GM19438 (cell line): ENCODE data around the gene SERINC3.

Experiments
- ATAC-seq: cut with Tn5 transposase; IDR thresholded peaks from one replicate; pipeline ENCODE4 v1.9.1; 2021; ENCODE audit warnings: low read depth; ENCODE audit not compliant: unreplicated experiment

The SERINC3 gene

GRCh38 chr20:44468044-44468782 lies 53.7 kb downstream of the SERINC3 start:
- no peak for ATAC-seq

GRCh38 chr20:44467289-44467883 lies 54.5 kb downstream of the SERINC3 start:
- no peak for ATAC-seq

GRCh38 chr20:44465001-44465560 lies 56.8 kb downstream of the SERINC3 start:
- ATAC-seq: no peak

GRCh38 chr20:44464514-44464913 lies 57.4 kb downstream of the SERINC3 start:
- no peak for ATAC-seq

GRCh38 chr20:44463466-44463865 lies 58.4 kb downstream of the SERINC3 start:
- ATAC-seq: no peak

- no peak for ATAC-seq
Observed at GRCh38 chr20:44461803-44462174, 60.1 kb downstream of the SERINC3 start.

GRCh38 chr20:44461142-44461802 lies 60.6 kb downstream of the SERINC3 start:
- ATAC-seq: no peak

GRCh38 chr20:44460795-44461141 lies 61.1 kb downstream of the SERINC3 start:
- no peak for ATAC-seq

GRCh38 chr20:44459271-44459670 lies 62.6 kb downstream of the SERINC3 start:
- ATAC-seq: no peak

- ATAC-seq: no peak
Observed at GRCh38 chr20:44457016-44457415, 64.9 kb downstream of the SERINC3 start.

GRCh38 chr20:44456611-44457010 lies 65.3 kb downstream of the SERINC3 start:
- no peak for ATAC-seq

GRCh38 chr20:44455126-44455525 lies 66.7 kb downstream of the SERINC3 start:
- ATAC-seq: no peak

GRCh38 chr20:44454306-44454963 lies 67.4 kb downstream of the SERINC3 start:
- ATAC-seq: no peak

- ATAC-seq: no peak
Observed at GRCh38 chr20:44450903-44451450, 70.9 kb downstream of the SERINC3 start.

GRCh38 chr20:44450281-44450889 lies 71.5 kb downstream of the SERINC3 start:
- ATAC-seq: no peak

- ATAC-seq: no peak
Observed at GRCh38 chr20:44449864-44450263, 72.0 kb downstream of the SERINC3 start.

- ATAC-seq: no peak
Observed at GRCh38 chr20:44448753-44449546, 72.9 kb downstream of the SERINC3 start.

- ATAC-seq: no peak
Observed at GRCh38 chr20:44447827-44448419, 73.9 kb downstream of the SERINC3 start.
